Peyer's patch (tissue), 4 donors: ENCODE results near the gene ITPR1.

Experiments
- POLR2A ChIP-seq, 2 donors: fragments of 450-650 bp; IDR thresholded peaks; one replicate each; pipeline ENCODE4 v1.5.1; 2017; ENCODE audit warnings: antibody characterized with exemption in 2 of 2, mild to moderate bottlenecking in 2 of 2, moderate library complexity in 2 of 2
- TF ChIP-seq, protein P1 (sequence below), 6 experiments: fragments of 450-650 bp in 4 of 6; fragments of 200-600 bp in 2 of 6; sonication (generic) in 1 of 6; IDR thresholded peaks; one replicate each; pipeline ENCODE4 v1.5.1; 2017 to 2019; ENCODE audit warnings: antibody characterized with exemption in 6 of 6, mild to moderate bottlenecking in 3 of 6, moderate library complexity in 1 of 6

DNA sequence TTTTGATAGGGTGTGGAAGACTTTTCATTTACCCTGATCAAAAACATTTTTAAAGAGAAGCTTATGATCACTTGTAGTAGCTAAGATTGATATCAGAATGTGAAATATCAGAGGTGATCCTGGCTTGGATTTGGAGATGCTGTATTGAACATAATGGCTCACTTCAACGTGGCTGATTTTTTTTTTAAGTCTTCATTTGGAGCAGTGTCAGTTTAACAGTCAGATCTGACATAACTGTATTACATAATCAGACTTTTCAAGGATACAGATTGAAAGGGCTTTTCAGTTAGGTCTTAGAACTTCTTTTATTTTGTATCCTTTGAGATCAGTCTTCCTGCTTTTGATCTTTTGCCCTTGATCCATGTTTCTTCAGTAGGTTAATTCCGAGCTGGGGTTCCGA is 98.5 kb downstream of the ITPR1 start:
- TF ChIP-seq, protein P1, sequence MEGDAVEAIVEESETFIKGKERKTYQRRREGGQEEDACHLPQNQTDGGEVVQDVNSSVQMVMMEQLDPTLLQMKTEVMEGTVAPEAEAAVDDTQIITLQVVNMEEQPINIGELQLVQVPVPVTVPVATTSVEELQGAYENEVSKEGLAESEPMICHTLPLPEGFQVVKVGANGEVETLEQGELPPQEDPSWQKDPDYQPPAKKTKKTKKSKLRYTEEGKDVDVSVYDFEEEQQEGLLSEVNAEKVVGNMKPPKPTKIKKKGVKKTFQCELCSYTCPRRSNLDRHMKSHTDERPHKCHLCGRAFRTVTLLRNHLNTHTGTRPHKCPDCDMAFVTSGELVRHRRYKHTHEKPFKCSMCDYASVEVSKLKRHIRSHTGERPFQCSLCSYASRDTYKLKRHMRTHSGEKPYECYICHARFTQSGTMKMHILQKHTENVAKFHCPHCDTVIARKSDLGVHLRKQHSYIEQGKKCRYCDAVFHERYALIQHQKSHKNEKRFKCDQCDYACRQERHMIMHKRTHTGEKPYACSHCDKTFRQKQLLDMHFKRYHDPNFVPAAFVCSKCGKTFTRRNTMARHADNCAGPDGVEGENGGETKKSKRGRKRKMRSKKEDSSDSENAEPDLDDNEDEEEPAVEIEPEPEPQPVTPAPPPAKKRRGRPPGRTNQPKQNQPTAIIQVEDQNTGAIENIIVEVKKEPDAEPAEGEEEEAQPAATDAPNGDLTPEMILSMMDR (IDR thresholded peaks at IDR 0.05) = no peak
- no peak for TF ChIP-seq POLR2A (IDR thresholded peaks at IDR 0.05)
